ENCODE results near the gene RIIAD1.

DNA sequence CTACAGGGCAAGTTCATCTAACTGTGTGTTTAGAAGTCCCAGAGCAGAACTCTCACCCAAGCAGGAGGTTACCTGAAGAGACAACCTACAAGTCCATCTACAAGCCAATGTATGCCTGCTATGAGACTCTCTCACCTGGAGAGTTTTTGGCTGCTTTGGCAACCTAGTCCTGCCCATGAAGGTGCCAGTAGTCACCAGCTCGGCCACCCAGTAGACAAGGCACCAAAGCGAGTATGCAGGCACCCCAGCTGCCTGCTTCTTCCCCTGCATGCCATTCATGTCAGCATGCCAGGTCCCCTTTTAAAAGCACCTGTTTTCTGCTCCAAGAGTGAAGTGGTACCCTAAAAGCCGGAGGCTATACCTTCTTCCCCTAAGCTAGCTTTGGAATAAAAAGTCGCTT, 20.2 kb downstream of the RIIAD1 start:
- TF ChIP-seq EZH2 (IDR thresholded peaks at IDR 0.05; ENCODE audit: borderline replicate concordance, low read length) = no peak
- TF ChIP-seq CTCF (IDR thresholded peaks at IDR 0.05; ENCODE audit: low read length) = no peak
